Measurements from ENCODE around the gene SLC41A1. TPM values are rescaled to one million over a fixed set of nuclear protein-coding genes. Genes with fewer than 3 reads are reported as not detected.

SLC41A1 gene
- total and polyA plus RNA-seq, 2 experiments from 2014 or later: 21.3 to 22.4 TPM

GRCh38 chr1:205834751-205835150 is 21.8 kb upstream of the SLC41A1 start:
- no peak for DNase-seq
- H3K4me1 ChIP-seq (ENCODE audit: insufficient read depth): no peaks in the 10 kb centered on the region
- no peak overlapping the region for H3K27ac ChIP-seq
- no peaks in the 10 kb centered on the region; the same call in 1 of the 2 replicates for H3K27me3 ChIP-seq (replicated peaks; ENCODE audit: insufficient read depth)
- H4K20me1 ChIP-seq (ENCODE audit: insufficient read depth): no peaks in the 10 kb centered on the region
- TF ChIP-seq EZH2phosphoT487 (IDR thresholded peaks at IDR 0.05; ENCODE audit: insufficient read depth, low read depth) (no peak), EZH2 (IDR thresholded peaks at IDR 0.05; ENCODE audit: insufficient read depth, poor library complexity, severe bottlenecking) (no peak)
- no peaks in the 10 kb centered on the region for H3K79me2 ChIP-seq (ENCODE audit: insufficient read depth)
- no peaks in the 10 kb centered on the region for H3K9me2 ChIP-seq (ENCODE audit: insufficient read depth)
- H3K36me3 ChIP-seq (ENCODE audit: low read depth): no peaks in the 10 kb centered on the region
- no peak overlapping the region for H2AFZ ChIP-seq
- H3K9me3 ChIP-seq (ENCODE audit: low read depth): no peaks in the 10 kb centered on the region
- H3K4me2 ChIP-seq (ENCODE audit: unreplicated experiment): no peak overlapping the region
- H3K4me3 ChIP-seq: no peak overlapping the region
- in situ Hi-C loops (cut with MboI): no loop called here
- no peaks in the 10 kb centered on the region for H3F3A ChIP-seq (ENCODE audit: insufficient read depth)
- H3K9ac ChIP-seq: no peak overlapping the region
- WGBS, 2 experiments (ENCODE audit: low coverage in 1 of 2, low lambda C conversion rate in 2 of 2, missing lambda C conversion rate in 2 of 2): 65 to 68% methylated on average over 4 of the region's 4 CpGs

- H3K79me2 ChIP-seq (ENCODE audit: insufficient read depth): no peaks in the 10 kb centered on the region
- no peaks in the 10 kb centered on the region for H3K9me2 ChIP-seq (ENCODE audit: insufficient read depth)
- WGBS, 2 experiments (ENCODE audit: low coverage in 1 of 2, low lambda C conversion rate in 2 of 2, missing lambda C conversion rate in 2 of 2): 88 to 89% methylated on average over 6 of the region's 6 CpGs
- H3K4me3 ChIP-seq: no peak overlapping the region
- no peaks in the 10 kb centered on the region for H3F3A ChIP-seq (ENCODE audit: insufficient read depth)
- H2AFZ ChIP-seq: no peak overlapping the region
- H3K9me3 ChIP-seq (ENCODE audit: low read depth): no peaks in the 10 kb centered on the region
- no peaks in the 10 kb centered on the region for H4K20me1 ChIP-seq (ENCODE audit: insufficient read depth)
- H3K36me3 ChIP-seq (ENCODE audit: low read depth): no peaks in the 10 kb centered on the region
- no peak overlapping the region for H3K27ac ChIP-seq
- H3K4me1 ChIP-seq (ENCODE audit: insufficient read depth): no peaks in the 10 kb centered on the region
- in situ Hi-C loops (cut with MboI): no loop called here
- DNase-seq: no peak
- H3K4me2 ChIP-seq (ENCODE audit: unreplicated experiment): no peak overlapping the region
- TF ChIP-seq EZH2phosphoT487 (IDR thresholded peaks at IDR 0.05; ENCODE audit: insufficient read depth, low read depth) (no peak), EZH2 (IDR thresholded peaks at IDR 0.05; ENCODE audit: insufficient read depth, poor library complexity, severe bottlenecking) (no peak)
- H3K9ac ChIP-seq: no peak overlapping the region
- H3K27me3 ChIP-seq (replicated peaks; ENCODE audit: insufficient read depth): 0 out of 2 replicates have a peak, but pooled peaks cover 11% of the 10 kb centered on the region
Measured at GRCh38 chr1:205832326-205832751, 19.3 kb upstream of the SLC41A1 start.

- in situ Hi-C loops (cut with MboI): no loop called here
- Histone ChIP-seq H3K79me2 (ENCODE audit: insufficient read depth) (no peaks in the 10 kb centered on the region), H3K36me3 (ENCODE audit: low read depth) (no peaks in the 10 kb centered on the region), H3F3A (ENCODE audit: insufficient read depth) (no peaks in the 10 kb centered on the region), H3K4me1 (ENCODE audit: insufficient read depth) (no peaks in the 10 kb centered on the region), H3K27ac (no peak overlapping the region), H3K9me2 (ENCODE audit: insufficient read depth) (no peaks in the 10 kb centered on the region), H3K9me3 (ENCODE audit: low read depth) (no peaks in the 10 kb centered on the region), H2AFZ (no peak overlapping the region), H3K4me2 (ENCODE audit: unreplicated experiment) (no peak overlapping the region), H3K4me3 (no peak overlapping the region), H3K9ac (no peak overlapping the region), H4K20me1 (ENCODE audit: insufficient read depth) (no peaks in the 10 kb centered on the region), H3K27me3 (replicated peaks; ENCODE audit: insufficient read depth) (peaks cover 20% of the 10 kb centered on the region)
- TF ChIP-seq EZH2phosphoT487 (IDR thresholded peaks at IDR 0.05; ENCODE audit: insufficient read depth, low read depth) (no peak), EZH2 (IDR thresholded peaks at IDR 0.05; ENCODE audit: insufficient read depth, poor library complexity, severe bottlenecking) (no peak)
- DNase-seq: no peak
- 36 to 60% methylated on average over 1 of the region's 1 CpG for WGBS, 2 experiments (ENCODE audit: low coverage in 1 of 2, low lambda C conversion rate in 2 of 2, missing lambda C conversion rate in 2 of 2)
Measured at GRCh38 chr1:205827623-205828022, 14.6 kb upstream of the SLC41A1 start.

- TF ChIP-seq EZH2phosphoT487 (IDR thresholded peaks at IDR 0.05; ENCODE audit: insufficient read depth, low read depth) (no peak), EZH2 (IDR thresholded peaks at IDR 0.05; ENCODE audit: insufficient read depth, poor library complexity, severe bottlenecking) (no peak)
- no peaks in the 10 kb centered on the region for H3K4me1 ChIP-seq (ENCODE audit: insufficient read depth)
- no peak overlapping the region for H2AFZ ChIP-seq
- no peaks in the 10 kb centered on the region for H4K20me1 ChIP-seq (ENCODE audit: insufficient read depth)
- H3F3A ChIP-seq (ENCODE audit: insufficient read depth): no peaks in the 10 kb centered on the region
- H3K27ac ChIP-seq: no peak overlapping the region
- no peak overlapping the region for H3K4me3 ChIP-seq
- H3K4me2 ChIP-seq (ENCODE audit: unreplicated experiment): no peak overlapping the region
- peaks cover 20% of the 10 kb centered on the region for H3K27me3 ChIP-seq (replicated peaks; ENCODE audit: insufficient read depth)
- H3K36me3 ChIP-seq (ENCODE audit: low read depth): no peaks in the 10 kb centered on the region
- H3K9me3 ChIP-seq (ENCODE audit: low read depth): no peaks in the 10 kb centered on the region
- 18 to 22% methylated on average over 3 of the region's 3 CpGs for WGBS, 2 experiments (ENCODE audit: low coverage in 1 of 2, low lambda C conversion rate in 2 of 2, missing lambda C conversion rate in 2 of 2)
- in situ Hi-C loops (cut with MboI): no loop called here
- no peak overlapping the region for H3K9ac ChIP-seq
- no peaks in the 10 kb centered on the region for H3K79me2 ChIP-seq (ENCODE audit: insufficient read depth)
- no peaks in the 10 kb centered on the region for H3K9me2 ChIP-seq (ENCODE audit: insufficient read depth)
- no peak for DNase-seq
Measured at GRCh38 chr1:205826995-205827394, 14.0 kb upstream of the SLC41A1 start.

Measured in GM23248 (cell line).